Neuronal stem cell (in vitro differentiated cells): ENCODE results near the gene UNC5C.

ENCODE experiments used
- DNase-seq: peaks from one replicate; pipeline ENCODE4 v3.0.0-alpha.2; 2013; ENCODE audit warnings: low spot score
- H2AFZ ChIP-seq: one replicate; pipeline ENCODE4 v1.6.1; 2013; ENCODE audit warnings: mild to moderate bottlenecking, low read length, inconsistent platforms
- H2AK5ac ChIP-seq: 2 replicates; pipeline ENCODE4 v1.6.1; 2013; ENCODE audit warnings: low read depth, mild to moderate bottlenecking, inconsistent platforms, low read length, moderate library complexity, mixed read lengths
- H2BK120ac ChIP-seq: 2 replicates; pipeline ENCODE4 v1.6.1; 2013; ENCODE audit warnings: low read depth, mild to moderate bottlenecking, inconsistent platforms, low read length, moderate library complexity, mixed read lengths
- H2BK12ac ChIP-seq: one replicate; pipeline ENCODE4 v1.6.1; 2013; ENCODE audit warnings: low read length, inconsistent platforms
- H2BK15ac ChIP-seq: 2 replicates; pipeline ENCODE4 v1.6.1; 2013; ENCODE audit warnings: mild to moderate bottlenecking, low read length, inconsistent platforms, mixed read lengths
- H2BK5ac ChIP-seq: one replicate; pipeline ENCODE4 v1.6.1; 2013; ENCODE audit warnings: inconsistent platforms, mild to moderate bottlenecking, low read length, moderate library complexity
- H3K14ac ChIP-seq: one replicate; pipeline ENCODE4 v1.6.1; 2013; ENCODE audit warnings: low read length, inconsistent platforms
- H3K18ac ChIP-seq: 2 replicates; pipeline ENCODE4 v1.6.1; 2013; ENCODE audit warnings: low read length, inconsistent platforms
- H3K23ac ChIP-seq: 2 replicates; pipeline ENCODE4 v1.6.1; 2013; ENCODE audit warnings: low read depth, mild to moderate bottlenecking, mixed read lengths, low read length, inconsistent platforms; ENCODE audit not compliant: poor library complexity
- H3K27ac ChIP-seq: replicated peaks from 3 replicates; pipeline ENCODE4 v1.5.1; 2013; ENCODE audit warnings: low read length, inconsistent platforms
- H3K27me3 ChIP-seq, 3 experiments: 2 replicates each; pipeline ENCODE4 v1.6.1; 2013; ENCODE audit warnings: low read length in 3 of 3, mild to moderate bottlenecking in 2 of 3, inconsistent platforms in 1 of 3, low read depth in 1 of 3, mixed read lengths in 1 of 3, moderate library complexity in 1 of 3; ENCODE audit not compliant: control insufficient read depth in 3 of 3, insufficient read depth in 3 of 3
- H3K36me3 ChIP-seq, 2 donors: replicated peaks in 1 of 2; 2 replicates each; pipeline ENCODE4 v1.6.1; 2013; ENCODE audit warnings: low read length in 2 of 2; ENCODE audit not compliant: control insufficient read depth in 2 of 2, insufficient read depth in 2 of 2
- H3K4ac ChIP-seq: 2 replicates; pipeline ENCODE4 v1.6.1; 2013; ENCODE audit warnings: inconsistent platforms, mild to moderate bottlenecking, low read length, moderate library complexity
- H3K4me1 ChIP-seq, 2 donors: 1 replicate in 1 of 2; 2 replicates in 1 of 2; pipeline ENCODE4 v1.6.1; 2013; ENCODE audit warnings: low read length in 2 of 2, low read depth in 1 of 2; ENCODE audit not compliant: control insufficient read depth in 2 of 2, insufficient read depth in 1 of 2
- H3K4me2 ChIP-seq: one replicate; pipeline ENCODE4 v1.6.1; 2013; ENCODE audit warnings: mild to moderate bottlenecking, low read length, inconsistent platforms; ENCODE audit not compliant: insufficient read depth, poor library complexity, severe bottlenecking
- H3K4me3 ChIP-seq, 2 donors: 2 replicates each; pipeline ENCODE4 v1.5.1; 2013; ENCODE audit warnings: low read length in 2 of 2, mild to moderate bottlenecking in 2 of 2, inconsistent platforms in 1 of 2, moderate library complexity in 1 of 2
- H3K79me1 ChIP-seq: one replicate; pipeline ENCODE4 v1.6.1; 2013; ENCODE audit warnings: low read depth, mild to moderate bottlenecking, inconsistent platforms, low read length, moderate library complexity
- H3K9ac ChIP-seq: one replicate; pipeline ENCODE4 v1.6.1; 2013; ENCODE audit warnings: mild to moderate bottlenecking, low read depth, low read length, inconsistent platforms; ENCODE audit not compliant: poor library complexity
- H3K9me3 ChIP-seq, 2 donors: replicated peaks in 1 of 2; 2 replicates each; pipeline versions ENCODE3 to v1.6.1; 2013; ENCODE audit warnings: low read length in 2 of 2, mild to moderate bottlenecking in 2 of 2, inconsistent platforms in 1 of 2, low read depth in 1 of 2, mixed read lengths in 1 of 2, moderate library complexity in 1 of 2; ENCODE audit not compliant: control insufficient read depth in 2 of 2, insufficient read depth in 1 of 2
- H4K8ac ChIP-seq: one replicate; pipeline ENCODE4 v1.6.1; 2013; ENCODE audit warnings: low read depth, mild to moderate bottlenecking, inconsistent platforms, low read length, moderate library complexity
- H4K91ac ChIP-seq: one replicate; pipeline ENCODE4 v1.6.1; 2013; ENCODE audit warnings: low read length, low read depth, mild to moderate bottlenecking, inconsistent platforms; ENCODE audit not compliant: poor library complexity
- WGBS, 2 donors: extraction: QIAGEN DNeasy Blood & Tissue Kit; methylation state at CpG; one replicate each; pipeline ENCODE4 v1.1.7; 2013; ENCODE audit warnings: missing lambda C conversion rate in 2 of 2, mixed read lengths in 1 of 2; ENCODE audit not compliant: insufficient read length in 2 of 2, insufficient replicate concordance in 1 of 2; ENCODE audit errors: extremely low coverage in 2 of 2; 5-methylcytosine and 5-hydroxymethylcytosine counted together

The UNC5C gene

GRCh38 chr4:95362906-95363558 is 185.7 kb downstream of the UNC5C start:
- Histone ChIP-seq H3K27me3 (no peaks in the 10 kb centered on the region), H3K9me3 (peaks cover 0 to 4% of the 10 kb centered on the region in 2 donors), H2AK5ac (no peak overlapping the region), H3K4me1 (peaks cover 3 to 6% of the 10 kb centered on the region in 2 donors), H2BK5ac (no peak overlapping the region), H3K4ac (no peak overlapping the region), H2AFZ (no peak overlapping the region), H3K4me3 (no peak overlapping the region), H2BK120ac (no peak overlapping the region), H3K14ac (no peak overlapping the region), H2BK15ac (no peak overlapping the region), H3K79me1 (no peaks in the 10 kb centered on the region), H3K4me2 (no peak overlapping the region), H4K91ac (no peak overlapping the region), H2BK12ac (no peak overlapping the region), H3K9ac (no peak overlapping the region), H3K18ac (no peak overlapping the region), H3K23ac (no peak overlapping the region), H3K36me3 (no peaks in the 10 kb centered on the region), H3K27ac (no peak overlapping the region), H4K8ac (no peak overlapping the region)
- no CpG with 5 or more reads among the region's 7 CpGs for WGBS, 2 donors
- DNase-seq = no peak

GRCh38 chr4:95362066-95362465 is 186.7 kb downstream of the UNC5C start:
- DNase-seq = no peak
- no peak overlapping the region for H2BK15ac ChIP-seq
- H3K23ac ChIP-seq = no peak overlapping the region
- no CpG with 5 or more reads among the region's 7 CpGs for WGBS, 2 donors
- H3K14ac ChIP-seq = no peak overlapping the region
- peaks cover 3 to 6% of the 10 kb centered on the region in 2 donors for H3K4me1 ChIP-seq
- no peak overlapping the region for H3K18ac ChIP-seq
- no peak overlapping the region for H3K4me3 ChIP-seq
- H2AK5ac ChIP-seq = no peak overlapping the region
- no peak overlapping the region for H2BK12ac ChIP-seq
- H3K36me3 ChIP-seq = no peaks in the 10 kb centered on the region
- no peak overlapping the region for H3K27ac ChIP-seq
- no peak overlapping the region for H4K91ac ChIP-seq
- no peak overlapping the region for H3K4ac ChIP-seq
- H2BK5ac ChIP-seq = no peak overlapping the region
- H3K9ac ChIP-seq = no peak overlapping the region
- H2AFZ ChIP-seq = no peak overlapping the region
- no peak overlapping the region for H4K8ac ChIP-seq
- H3K27me3 ChIP-seq = no peaks in the 10 kb centered on the region
- peaks cover 0 to 4% of the 10 kb centered on the region in 2 donors for H3K9me3 ChIP-seq
- no peaks in the 10 kb centered on the region for H3K79me1 ChIP-seq
- H3K4me2 ChIP-seq = no peak overlapping the region
- H2BK120ac ChIP-seq = no peak overlapping the region

GRCh38 chr4:95361696-95361965 is 187.1 kb downstream of the UNC5C start:
- H3K4me3 ChIP-seq = no peak overlapping the region
- no peak overlapping the region for H3K23ac ChIP-seq
- no peaks in the 10 kb centered on the region for H3K36me3 ChIP-seq
- H2BK5ac ChIP-seq = no peak overlapping the region
- H2AFZ ChIP-seq = no peak overlapping the region
- no peaks in the 10 kb centered on the region for H3K27me3 ChIP-seq
- H2BK12ac ChIP-seq = no peak overlapping the region
- H3K4ac ChIP-seq = no peak overlapping the region
- H3K4me1 ChIP-seq = peaks cover 3 to 6% of the 10 kb centered on the region in 2 donors
- no peak overlapping the region for H3K18ac ChIP-seq
- H3K9ac ChIP-seq = no peak overlapping the region
- no peaks in the 10 kb centered on the region for H3K79me1 ChIP-seq
- no peak overlapping the region for H4K91ac ChIP-seq
- no peak overlapping the region for H4K8ac ChIP-seq
- peaks cover 0 to 4% of the 10 kb centered on the region in 2 donors for H3K9me3 ChIP-seq
- no peak for DNase-seq
- no peak overlapping the region for H2BK120ac ChIP-seq
- H3K4me2 ChIP-seq = no peak overlapping the region
- no peak overlapping the region for H2AK5ac ChIP-seq
- H3K14ac ChIP-seq = no peak overlapping the region
- no CpG with 5 or more reads among the region's 3 CpGs for whole genome bisulfite sequencing, 2 donors
- no peak overlapping the region for H2BK15ac ChIP-seq
- no peak overlapping the region for H3K27ac ChIP-seq

GRCh38 chr4:95360906-95361695 is 187.7 kb downstream of the UNC5C start:
- Histone ChIP-seq H3K4ac (no peak overlapping the region), H3K23ac (no peak overlapping the region), H3K27ac (no peak overlapping the region), H2BK5ac (no peak overlapping the region), H2BK15ac (no peak overlapping the region), H3K4me1 (peaks cover 3 to 6% of the 10 kb centered on the region in 2 donors), H3K4me2 (no peak overlapping the region), H3K4me3 (no peak overlapping the region), H3K36me3 (no peaks in the 10 kb centered on the region), H3K27me3 (no peaks in the 10 kb centered on the region), H3K79me1 (no peaks in the 10 kb centered on the region), H3K18ac (no peak overlapping the region), H2BK120ac (no peak overlapping the region), H3K9ac (no peak overlapping the region), H2AK5ac (no peak overlapping the region), H2AFZ (no peak overlapping the region), H2BK12ac (no peak overlapping the region), H4K8ac (no peak overlapping the region), H4K91ac (no peak overlapping the region), H3K14ac (no peak overlapping the region), H3K9me3 (peaks cover 0 to 4% of the 10 kb centered on the region in 2 donors)
- no CpG with 5 or more reads among the region's 7 CpGs for WGBS, 2 donors
- no peak for DNase-seq
